ENCODE measurements around the gene MAP3K20. TPM values are rescaled to one million over a fixed set of nuclear protein-coding genes. Genes with fewer than 3 reads are reported as not detected.
A peak's percentile ranks its signal among the peaks of the same experiment; 100 is the strongest.
"Not testable (repeated sequence)": the region's sequence is repeated elsewhere in the genome, so short reads cannot be mapped to it uniquely, and the experiment has no call there.

MAP3K20 gene
- total RNA-seq = 1 to 10 TPM; 5.9 to 8.6 (median 6.8) TPM

DNA sequence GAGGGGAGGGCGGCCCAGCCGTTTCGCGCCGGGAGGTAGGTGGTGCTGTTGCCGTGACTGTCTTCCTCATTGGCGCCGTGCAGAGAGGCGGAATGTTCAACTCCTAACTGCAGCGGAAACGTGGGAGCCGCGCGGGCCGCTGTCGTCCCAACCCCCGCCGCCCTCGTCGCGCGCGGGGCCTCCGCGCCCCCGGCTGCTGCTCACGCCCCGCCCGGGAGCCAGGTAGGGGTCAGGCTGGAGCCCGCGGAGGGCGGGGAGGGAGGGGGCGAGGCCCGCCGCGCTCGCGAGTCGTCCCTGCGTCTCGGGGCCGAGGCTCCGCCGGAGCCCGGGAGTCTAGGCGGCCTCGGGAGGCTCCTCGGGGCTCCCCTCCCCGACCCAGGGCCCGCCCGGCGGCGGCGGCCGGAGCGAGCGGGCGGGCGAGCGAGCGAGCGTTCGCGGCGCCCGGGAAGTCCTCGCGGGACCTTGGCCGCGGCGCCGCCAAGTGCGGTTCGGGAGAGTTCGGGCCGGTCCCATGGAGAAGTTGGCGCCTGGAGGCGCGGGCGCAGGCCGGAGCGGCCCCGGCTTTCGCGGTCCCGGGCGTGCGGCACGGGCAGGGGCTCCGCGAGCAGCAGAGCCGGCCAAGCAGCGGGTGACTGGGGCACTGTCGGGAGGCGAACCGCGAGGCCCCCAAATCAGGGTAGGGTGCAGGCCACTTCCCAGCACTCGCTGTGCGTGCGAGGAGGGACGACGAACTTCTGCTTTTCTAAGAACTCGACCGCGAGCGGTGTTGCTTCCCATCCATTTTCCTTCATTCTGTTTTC is at the start of gene MAP3K20:
Gene MAP3K20 (plus strand): TSS at position 66 of the 800 bp plus-strand sequence. CDS start 15,186 bp downstream, outside the sequence.
- H3K4me3 Mint-ChIP-seq = peak within 1 kb of the TSS; percentile 77
- H3K27me3 Mint-ChIP-seq (ENCODE audit: low read depth) = peaks cover 35% of the 10 kb centered on the region
- H3K4me1 Mint-ChIP-seq (ENCODE audit: low read depth) = peaks cover 12% of the 10 kb centered on the region
- no peaks in the 10 kb centered on the region for H3K9me3 Mint-ChIP-seq
- no peaks in the 10 kb centered on the region for H3K36me3 Mint-ChIP-seq (ENCODE audit: insufficient read depth)
- DNase-seq (peak; percentile 27), ATAC-seq (peak; percentile 79 to 83)

- Mint-ChIP-seq H3K9me3 (no peaks in the 10 kb centered on the region), H3K4me1 (ENCODE audit: low read depth) (no peaks in the 10 kb centered on the region), H3K4me3 (no peak overlapping the region), H3K27me3 (ENCODE audit: low read depth) (peaks cover 6% of the 10 kb centered on the region), H3K36me3 (ENCODE audit: insufficient read depth) (no peaks in the 10 kb centered on the region)
- no peak for ATAC-seq
- DNase-seq = no peak
Observed at GRCh38 chr2:173026479-173026878, 49.2 kb upstream of the MAP3K20 start.

DNA sequence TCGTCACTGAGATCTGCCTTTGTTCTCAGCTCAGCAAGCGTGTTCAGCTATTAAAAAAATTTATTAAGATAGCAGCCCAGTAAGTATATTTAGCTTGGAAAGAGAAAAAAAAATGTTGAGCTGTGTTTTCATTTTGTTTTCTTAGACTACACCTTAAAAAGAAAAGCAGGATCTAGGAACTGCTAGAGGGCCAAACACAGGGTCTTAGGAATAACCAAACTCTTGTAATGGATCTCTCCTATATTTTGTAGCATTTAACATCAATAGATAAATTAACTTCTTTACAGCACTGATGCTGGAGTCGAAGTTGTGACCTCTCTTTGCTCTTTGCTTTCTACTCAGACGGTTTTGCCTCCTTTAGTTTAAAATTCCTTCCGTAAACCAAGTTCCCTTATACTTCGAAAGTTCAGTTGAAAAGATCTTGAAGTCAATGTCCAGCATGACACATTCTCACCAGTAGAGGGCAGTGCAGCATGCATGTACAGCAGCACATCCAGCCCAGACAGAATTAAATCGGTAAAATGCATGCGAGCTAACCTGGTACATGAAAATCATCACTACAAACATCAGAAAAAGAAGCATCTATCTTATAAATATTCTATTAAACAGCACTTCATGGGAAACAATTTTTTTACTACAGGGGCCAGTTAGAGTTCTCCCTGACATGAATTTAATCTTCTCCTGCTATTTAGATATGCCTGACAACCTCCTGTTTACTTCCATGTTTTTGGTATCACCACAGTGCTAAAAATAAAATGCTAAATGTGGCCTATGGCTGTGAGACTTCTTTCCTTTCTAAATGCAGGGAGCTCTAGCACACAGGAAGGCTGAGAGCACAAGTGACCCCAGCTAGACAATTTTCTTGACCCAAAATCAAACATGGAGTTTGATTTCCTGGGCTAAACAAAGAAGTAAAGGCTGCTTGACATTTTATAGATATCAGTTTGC is 48.2 kb upstream of the MAP3K20 start:
- peak; percentile 66 for DNase-seq
- H3K4me3 Mint-ChIP-seq = no peak overlapping the region
- H3K9me3 Mint-ChIP-seq = no peaks in the 10 kb centered on the region
- H3K27me3 Mint-ChIP-seq (ENCODE audit: low read depth) = peaks cover 6% of the 10 kb centered on the region
- H3K4me1 Mint-ChIP-seq (ENCODE audit: low read depth) = no peaks in the 10 kb centered on the region
- no peaks in the 10 kb centered on the region for H3K36me3 Mint-ChIP-seq (ENCODE audit: insufficient read depth)
- ATAC-seq = peak; percentile 74 to 75

GRCh38 chr2:173028141-173028540 is 47.5 kb upstream of the MAP3K20 start:
- Mint-ChIP-seq H3K4me1 (ENCODE audit: low read depth) (no peaks in the 10 kb centered on the region), H3K4me3 (no peak overlapping the region), H3K9me3 (no peaks in the 10 kb centered on the region), H3K27me3 (ENCODE audit: low read depth) (peaks cover 6% of the 10 kb centered on the region), H3K36me3 (ENCODE audit: insufficient read depth) (no peaks in the 10 kb centered on the region)
- no peak for DNase-seq
- no peak for ATAC-seq

DNA sequence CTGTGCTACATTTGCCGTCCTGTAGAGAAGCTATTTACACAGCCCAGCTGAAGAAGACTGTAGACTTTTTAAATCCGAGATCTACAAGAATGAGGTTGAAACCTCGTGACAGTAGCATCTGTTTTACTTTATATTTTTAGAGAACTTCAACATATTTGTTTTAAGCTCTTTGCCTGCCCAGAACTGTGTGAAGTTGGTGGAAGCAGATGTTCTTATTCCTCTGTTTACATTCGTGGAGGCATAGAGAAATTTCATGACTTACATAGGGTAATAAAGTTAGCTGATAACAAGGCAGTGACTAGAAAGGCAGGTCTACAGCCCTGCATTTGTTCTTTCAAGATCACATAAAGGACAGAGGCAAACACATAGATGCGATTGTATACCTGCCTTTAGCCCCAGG is 47.0 kb upstream of the MAP3K20 start:
- H3K4me3 Mint-ChIP-seq = no peak overlapping the region
- no peaks in the 10 kb centered on the region for H3K4me1 Mint-ChIP-seq (ENCODE audit: low read depth)
- no peaks in the 10 kb centered on the region for H3K36me3 Mint-ChIP-seq (ENCODE audit: insufficient read depth)
- DNase-seq (no peak), ATAC-seq (no peak)
- H3K9me3 Mint-ChIP-seq = no peaks in the 10 kb centered on the region
- H3K27me3 Mint-ChIP-seq (ENCODE audit: low read depth) = peaks cover 6% of the 10 kb centered on the region

- no peak for DNase-seq
- ATAC-seq = no peak
- H3K36me3 Mint-ChIP-seq (ENCODE audit: insufficient read depth) = no peaks in the 10 kb centered on the region
- H3K4me1 Mint-ChIP-seq (ENCODE audit: low read depth) = no peaks in the 10 kb centered on the region
- peaks cover 4% of the 10 kb centered on the region for H3K27me3 Mint-ChIP-seq (ENCODE audit: low read depth)
- no peak overlapping the region for H3K4me3 Mint-ChIP-seq
- no peaks in the 10 kb centered on the region for H3K9me3 Mint-ChIP-seq
Observed at GRCh38 chr2:173030561-173031490, 44.8 kb upstream of the MAP3K20 start.

DNA sequence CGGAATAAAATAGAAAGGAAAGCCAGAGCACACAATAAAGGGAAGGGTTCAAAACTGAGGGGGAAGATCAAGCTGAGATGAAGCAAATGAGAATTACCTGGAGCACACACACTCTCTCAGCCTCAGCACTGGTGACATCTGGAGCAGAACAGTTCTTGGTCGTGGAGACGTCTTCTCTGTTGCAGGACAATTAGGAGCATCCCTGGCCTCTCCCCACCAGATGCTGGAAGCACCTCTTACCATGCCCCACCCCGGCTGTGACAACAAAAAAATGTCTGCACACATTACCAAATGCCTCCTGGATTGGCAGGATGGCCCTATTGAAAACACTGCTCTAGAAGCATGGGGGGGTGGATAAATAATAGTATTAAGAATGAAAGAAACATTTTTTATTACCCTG is 43.6 kb upstream of the MAP3K20 start:
- Mint-ChIP-seq H3K4me3 (no peak overlapping the region), H3K9me3 (no peaks in the 10 kb centered on the region), H3K4me1 (ENCODE audit: low read depth) (no peaks in the 10 kb centered on the region), H3K36me3 (ENCODE audit: insufficient read depth) (no peaks in the 10 kb centered on the region), H3K27me3 (ENCODE audit: low read depth) (peaks cover 2% of the 10 kb centered on the region)
- DNase-seq (no peak), ATAC-seq (no peak)

GRCh38 chr2:173033084-173033483 is 42.6 kb upstream of the MAP3K20 start:
- ATAC-seq (no peak), DNase-seq (no peak)
- Mint-ChIP-seq H3K9me3 (no peaks in the 10 kb centered on the region), H3K36me3 (ENCODE audit: insufficient read depth) (no peaks in the 10 kb centered on the region), H3K4me3 (no peak overlapping the region), H3K27me3 (ENCODE audit: low read depth) (no peaks in the 10 kb centered on the region), H3K4me1 (ENCODE audit: low read depth) (no peaks in the 10 kb centered on the region)

DNA sequence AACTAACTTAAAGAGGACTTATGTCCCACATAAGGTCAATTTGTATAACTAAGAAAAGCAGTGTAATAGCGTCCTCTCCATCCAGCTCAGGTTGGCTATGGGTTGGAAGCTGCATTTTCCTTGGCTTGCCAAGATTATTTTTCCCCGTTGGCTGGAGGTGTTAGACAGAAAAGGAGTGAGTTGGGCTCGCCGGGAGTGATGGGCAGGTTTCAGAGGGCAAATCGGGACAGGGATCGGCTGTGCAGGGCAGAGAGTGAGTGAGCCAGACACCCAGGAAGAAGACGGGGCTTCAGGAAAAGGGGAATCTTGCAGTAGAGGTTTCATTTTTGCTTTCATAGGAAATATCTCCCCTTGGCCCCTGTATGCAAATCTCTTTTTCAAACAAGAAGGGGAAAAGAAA is 41.5 kb upstream of the MAP3K20 start:
- ATAC-seq (no peak), DNase-seq (no peak)
- Mint-ChIP-seq H3K4me1 (ENCODE audit: low read depth) (no peaks in the 10 kb centered on the region), H3K9me3 (no peaks in the 10 kb centered on the region), H3K4me3 (no peak overlapping the region), H3K27me3 (ENCODE audit: low read depth) (no peaks in the 10 kb centered on the region), H3K36me3 (ENCODE audit: insufficient read depth) (no peaks in the 10 kb centered on the region)

DNA sequence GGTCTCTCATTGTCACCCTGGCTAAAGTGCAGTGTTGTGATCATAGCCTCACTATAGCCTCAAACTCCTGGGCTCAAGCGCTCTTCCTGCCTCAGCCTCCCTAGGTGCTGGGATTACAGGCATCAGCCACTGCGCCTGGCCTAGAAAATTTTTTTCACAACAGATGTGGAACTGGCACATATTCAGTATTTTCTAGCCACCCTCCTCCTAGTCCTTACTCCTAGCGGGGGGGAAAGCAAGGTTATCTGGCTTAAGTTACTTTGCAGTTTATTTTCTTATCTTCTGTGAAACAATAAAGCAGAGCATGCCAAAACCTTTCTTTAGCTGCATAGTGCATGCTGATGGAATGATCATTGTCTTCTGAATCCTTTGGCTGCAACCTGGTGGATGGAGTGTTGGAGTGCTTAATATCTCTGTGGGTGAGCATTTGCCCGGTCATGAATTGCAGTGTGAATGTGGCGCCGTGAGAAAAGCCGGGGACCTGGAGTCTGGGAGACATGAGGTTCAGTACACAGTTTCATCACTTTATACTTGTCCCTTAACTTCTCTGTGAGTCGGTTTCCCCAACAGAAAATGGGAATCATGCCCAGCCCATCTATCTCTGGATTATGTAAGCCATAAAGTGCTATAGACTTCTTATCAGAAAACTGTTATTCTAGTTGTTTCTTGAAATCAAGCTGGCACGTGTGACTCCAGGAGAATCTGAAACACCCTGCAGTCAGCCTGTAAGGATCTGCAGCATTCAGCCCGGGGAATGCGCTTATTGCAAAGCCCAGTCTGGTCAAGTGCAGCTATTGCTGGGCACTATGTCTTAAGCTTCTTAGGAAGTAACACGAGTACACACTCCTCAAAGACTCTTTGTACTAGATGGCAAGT is 38.2 kb upstream of the MAP3K20 start:
- H3K9me3 Mint-ChIP-seq = no peaks in the 10 kb centered on the region
- no peak for ATAC-seq
- no peaks in the 10 kb centered on the region for H3K4me1 Mint-ChIP-seq (ENCODE audit: low read depth)
- no peaks in the 10 kb centered on the region for H3K27me3 Mint-ChIP-seq (ENCODE audit: low read depth)
- H3K36me3 Mint-ChIP-seq (ENCODE audit: insufficient read depth) = no peaks in the 10 kb centered on the region
- no peak overlapping the region for H3K4me3 Mint-ChIP-seq
- no peak for DNase-seq

- H3K9me3 Mint-ChIP-seq; H3K4me3 Mint-ChIP-seq; H3K36me3 Mint-ChIP-seq (ENCODE audit: insufficient read depth); H3K4me1 Mint-ChIP-seq (ENCODE audit: low read depth); DNase-seq; ATAC-seq; H3K27me3 Mint-ChIP-seq (ENCODE audit: low read depth): not testable (repeated sequence)
Observed at GRCh38 chr2:173038257-173038656, 37.4 kb upstream of the MAP3K20 start.

DNA sequence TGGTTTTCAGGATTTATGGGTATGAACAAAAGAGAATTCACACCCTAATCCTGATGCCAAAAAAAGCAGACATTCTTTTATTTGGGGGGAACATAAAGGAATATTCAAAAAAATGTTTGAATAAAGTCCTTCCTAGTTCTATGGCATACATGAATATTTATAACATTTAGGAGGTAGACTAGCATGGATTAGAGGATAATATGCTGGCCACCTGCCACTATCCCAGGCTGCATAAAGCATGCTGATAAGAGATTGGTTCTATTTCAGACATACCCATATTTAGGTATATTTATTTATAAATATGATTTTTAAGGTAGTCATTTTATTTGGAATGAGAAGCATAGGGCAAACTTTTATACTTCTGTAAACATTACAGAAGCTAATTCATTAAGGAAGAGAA is 34.9 kb upstream of the MAP3K20 start:
- Mint-ChIP-seq H3K9me3 (no peaks in the 10 kb centered on the region), H3K27me3 (ENCODE audit: low read depth) (no peaks in the 10 kb centered on the region), H3K36me3 (ENCODE audit: insufficient read depth) (no peaks in the 10 kb centered on the region), H3K4me1 (ENCODE audit: low read depth) (no peaks in the 10 kb centered on the region), H3K4me3 (no peak overlapping the region)
- DNase-seq (no peak), ATAC-seq (no peak)

- ATAC-seq = no peak
- no peak for DNase-seq
- no peaks in the 10 kb centered on the region for H3K9me3 Mint-ChIP-seq
- no peaks in the 10 kb centered on the region for H3K27me3 Mint-ChIP-seq (ENCODE audit: low read depth)
- H3K4me1 Mint-ChIP-seq (ENCODE audit: low read depth) = no peaks in the 10 kb centered on the region
- no peaks in the 10 kb centered on the region for H3K36me3 Mint-ChIP-seq (ENCODE audit: insufficient read depth)
- H3K4me3 Mint-ChIP-seq = no peak overlapping the region
Observed at GRCh38 chr2:173043476-173043875, 32.2 kb upstream of the MAP3K20 start.
